Measurements from ENCODE around the gene CCL18.
"Not testable (repeated sequence)": the region's sequence is repeated elsewhere in the genome, so short reads cannot be mapped to it uniquely, and the experiment has no call there.

Gene CCL18

DNA sequence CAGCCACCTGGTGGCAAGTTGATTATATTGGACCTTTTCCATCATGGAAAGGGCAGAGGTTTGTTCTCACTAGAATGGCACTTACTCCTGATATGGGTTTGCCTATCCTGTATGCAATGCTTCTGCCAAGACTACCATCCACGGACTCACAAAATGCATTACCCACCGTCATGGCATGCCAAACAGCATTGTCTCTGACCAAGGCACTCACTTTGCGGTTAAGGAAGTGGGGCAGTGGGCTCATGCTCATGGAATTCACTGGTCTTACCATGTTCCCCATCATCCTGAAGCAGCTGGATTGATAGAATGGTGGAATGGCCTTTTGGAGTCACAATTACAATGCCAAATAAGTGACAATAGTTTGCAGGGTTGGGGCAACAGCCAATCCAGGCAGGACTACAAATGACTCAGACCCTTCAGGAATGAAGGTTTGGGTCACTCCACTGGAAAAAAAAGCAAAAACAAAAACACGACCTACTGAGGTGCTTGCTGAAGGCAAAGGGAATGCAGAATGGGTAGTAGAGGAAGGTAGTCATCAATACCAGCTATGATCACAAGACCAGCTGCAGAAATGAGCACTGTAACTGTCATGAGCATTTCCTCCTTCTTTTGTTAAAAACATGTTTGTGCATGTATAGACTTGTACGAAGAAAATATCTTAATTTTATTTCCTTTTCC, 51.0 kb downstream of the CCL18 start:
- H3K27ac ChIP-seq (ENCODE audit: insufficient read depth, low read depth, low read length, poor library complexity, severe bottlenecking): not testable (repeated sequence)
- WGBS, 2 experiments: 92 to 94% methylated on average over 4 of the region's 5 CpGs

DNA sequence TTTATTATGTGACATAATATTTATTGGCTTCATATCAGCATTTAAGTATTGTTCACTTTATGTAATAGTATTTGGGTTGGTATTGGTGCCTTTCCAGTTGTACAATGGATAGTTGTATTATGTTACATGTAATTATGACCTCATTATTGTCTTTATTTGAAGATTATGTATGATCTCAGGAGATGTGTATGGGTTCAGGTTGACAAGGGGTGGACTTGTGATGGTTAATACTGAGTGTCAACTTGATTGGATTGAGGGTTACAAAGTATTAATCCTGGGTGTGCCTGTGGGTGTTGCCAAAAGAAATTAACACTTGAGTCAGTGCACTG, 51.5 kb downstream of the CCL18 start:
- not testable (repeated sequence) for H3K27ac ChIP-seq (ENCODE audit: insufficient read depth, low read depth, low read length, poor library complexity, severe bottlenecking); H3K4me1 ChIP-seq (ENCODE audit: control insufficient read depth, insufficient read depth, low read length); H3K4me3 ChIP-seq (ENCODE audit: insufficient read depth, low read depth, low read length); H3K36me3 ChIP-seq (ENCODE audit: control insufficient read depth, insufficient read depth, low read length); H3K9me3 ChIP-seq (ENCODE audit: control insufficient read depth, low read length); H3K27me3 ChIP-seq (ENCODE audit: control insufficient read depth, insufficient read depth, low read length, poor library complexity, severe bottlenecking)

More for the DNA sequence above, 51.0 kb downstream of the CCL18 start:
- not testable (repeated sequence) for H3K4me1 ChIP-seq (ENCODE audit: control insufficient read depth, insufficient read depth, low read length); H3K9me3 ChIP-seq (ENCODE audit: control insufficient read depth, low read length); H3K27me3 ChIP-seq (ENCODE audit: control insufficient read depth, insufficient read depth, low read length, poor library complexity, severe bottlenecking); H3K4me3 ChIP-seq (ENCODE audit: insufficient read depth, low read depth, low read length); H3K36me3 ChIP-seq (ENCODE audit: control insufficient read depth, insufficient read depth, low read length)

GRCh38 chr17:36117505-36118382, 53.7 kb downstream of the CCL18 start:
- WGBS, 2 experiments: 63 to 83% methylated on average over 3 to 4 of the region's 5 CpGs

GRCh38 chr17:36118477-36119353, 54.6 kb downstream of the CCL18 start:
- no peaks in the 10 kb centered on the region for H3K27me3 ChIP-seq (ENCODE audit: control insufficient read depth, insufficient read depth, low read length, poor library complexity, severe bottlenecking)
- H3K4me1 ChIP-seq (ENCODE audit: control insufficient read depth, insufficient read depth, low read length): peaks cover 7% of the 10 kb centered on the region
- H3K27ac ChIP-seq (ENCODE audit: insufficient read depth, low read depth, low read length, poor library complexity, severe bottlenecking): no peak overlapping the region
- no peaks in the 10 kb centered on the region for H3K9me3 ChIP-seq (ENCODE audit: control insufficient read depth, low read length)
- WGBS, 2 experiments: 92 to 95% methylated on average over 11 to 12 of the region's 12 CpGs
- H3K36me3 ChIP-seq (ENCODE audit: control insufficient read depth, insufficient read depth, low read length): no peaks in the 10 kb centered on the region
- no peak overlapping the region for H3K4me3 ChIP-seq (ENCODE audit: insufficient read depth, low read depth, low read length)

More at GRCh38 chr17:36117505-36118382, 53.7 kb downstream of the CCL18 start:
- H3K4me1 ChIP-seq (ENCODE audit: control insufficient read depth, insufficient read depth, low read length): peaks cover 7% of the 10 kb centered on the region
- no peak overlapping the region for H3K4me3 ChIP-seq (ENCODE audit: insufficient read depth, low read depth, low read length)
- H3K27ac ChIP-seq (ENCODE audit: insufficient read depth, low read depth, low read length, poor library complexity, severe bottlenecking): no peak overlapping the region
- no peaks in the 10 kb centered on the region for H3K27me3 ChIP-seq (ENCODE audit: control insufficient read depth, insufficient read depth, low read length, poor library complexity, severe bottlenecking)
- no peaks in the 10 kb centered on the region for H3K9me3 ChIP-seq (ENCODE audit: control insufficient read depth, low read length)
- no peaks in the 10 kb centered on the region for H3K36me3 ChIP-seq (ENCODE audit: control insufficient read depth, insufficient read depth, low read length)

GRCh38 chr17:36120221-36120620, 56.1 kb downstream of the CCL18 start:
- peaks cover 4% of the 10 kb centered on the region for H3K9me3 ChIP-seq (ENCODE audit: control insufficient read depth, low read length)
- no peak overlapping the region for H3K27ac ChIP-seq (ENCODE audit: insufficient read depth, low read depth, low read length, poor library complexity, severe bottlenecking)
- H3K4me1 ChIP-seq (ENCODE audit: control insufficient read depth, insufficient read depth, low read length): peaks cover 7% of the 10 kb centered on the region
- WGBS, 2 experiments: 97% methylated on average over 2 to 3 of the region's 3 CpGs
- no peak overlapping the region for H3K4me3 ChIP-seq (ENCODE audit: insufficient read depth, low read depth, low read length)
- no peaks in the 10 kb centered on the region for H3K36me3 ChIP-seq (ENCODE audit: control insufficient read depth, insufficient read depth, low read length)
- H3K27me3 ChIP-seq (ENCODE audit: control insufficient read depth, insufficient read depth, low read length, poor library complexity, severe bottlenecking): no peaks in the 10 kb centered on the region

- H3K4me1 ChIP-seq (ENCODE audit: control insufficient read depth, insufficient read depth, low read length); H3K36me3 ChIP-seq (ENCODE audit: control insufficient read depth, insufficient read depth, low read length); H3K27me3 ChIP-seq (ENCODE audit: control insufficient read depth, insufficient read depth, low read length, poor library complexity, severe bottlenecking); H3K9me3 ChIP-seq (ENCODE audit: control insufficient read depth, low read length); H3K4me3 ChIP-seq (ENCODE audit: insufficient read depth, low read depth, low read length); H3K27ac ChIP-seq (ENCODE audit: insufficient read depth, low read depth, low read length, poor library complexity, severe bottlenecking): not testable (repeated sequence)
- 84 to 90% methylated on average over 6 of the region's 6 CpGs for WGBS, 2 experiments
Measured at GRCh38 chr17:36121099-36121498, 57.0 kb downstream of the CCL18 start.

Data from ectodermal cell (in vitro differentiated cells).